Muscle layer of colon (tissue), 2 donors: ENCODE data around the gene YIF1B.
"Not testable (repeated sequence)": the region's sequence is repeated elsewhere in the genome, so short reads cannot be mapped to it uniquely, and the experiment has no call there.

ENCODE experiments used
- H3K27ac ChIP-seq: one replicate; pipeline ENCODE4 v1.7.0; 2013; ENCODE audit warnings: low read depth, mild to moderate bottlenecking, low read length, moderate library complexity
- H3K27me3 ChIP-seq, 2 donors: one replicate each; pipeline ENCODE4 v1.7.0; 2013; ENCODE audit warnings: low read length in 2 of 2, mild to moderate bottlenecking in 2 of 2; ENCODE audit not compliant: insufficient read depth in 2 of 2, control insufficient read depth in 1 of 2
- H3K36me3 ChIP-seq: one replicate; pipeline ENCODE4 v1.7.0; 2013; ENCODE audit warnings: mild to moderate bottlenecking, low read length; ENCODE audit not compliant: insufficient read depth
- H3K4me1 ChIP-seq: one replicate; pipeline ENCODE4 v1.7.0; 2013; ENCODE audit warnings: mild to moderate bottlenecking, low read length; ENCODE audit not compliant: insufficient read depth
- H3K4me3 ChIP-seq, 2 donors: one replicate each; pipeline ENCODE4 v1.7.0; 2013; ENCODE audit warnings: low read length in 2 of 2, low read depth in 1 of 2, mild to moderate bottlenecking in 1 of 2, moderate library complexity in 1 of 2
- H3K9ac ChIP-seq: one replicate; pipeline ENCODE4 v1.7.0; 2013; ENCODE audit warnings: low read length
- H3K9me3 ChIP-seq: one replicate; pipeline ENCODE4 v1.7.0; 2013; ENCODE audit warnings: mild to moderate bottlenecking, low read length
- donor health status: abdominal sarcoma.
- donor health status: Adenocarcinoma of cecum.

The YIF1B gene, protein sequence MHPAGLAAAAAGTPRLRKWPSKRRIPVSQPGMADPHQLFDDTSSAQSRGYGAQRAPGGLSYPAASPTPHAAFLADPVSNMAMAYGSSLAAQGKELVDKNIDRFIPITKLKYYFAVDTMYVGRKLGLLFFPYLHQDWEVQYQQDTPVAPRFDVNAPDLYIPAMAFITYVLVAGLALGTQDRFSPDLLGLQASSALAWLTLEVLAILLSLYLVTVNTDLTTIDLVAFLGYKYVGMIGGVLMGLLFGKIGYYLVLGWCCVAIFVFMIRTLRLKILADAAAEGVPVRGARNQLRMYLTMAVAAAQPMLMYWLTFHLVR

DNA sequence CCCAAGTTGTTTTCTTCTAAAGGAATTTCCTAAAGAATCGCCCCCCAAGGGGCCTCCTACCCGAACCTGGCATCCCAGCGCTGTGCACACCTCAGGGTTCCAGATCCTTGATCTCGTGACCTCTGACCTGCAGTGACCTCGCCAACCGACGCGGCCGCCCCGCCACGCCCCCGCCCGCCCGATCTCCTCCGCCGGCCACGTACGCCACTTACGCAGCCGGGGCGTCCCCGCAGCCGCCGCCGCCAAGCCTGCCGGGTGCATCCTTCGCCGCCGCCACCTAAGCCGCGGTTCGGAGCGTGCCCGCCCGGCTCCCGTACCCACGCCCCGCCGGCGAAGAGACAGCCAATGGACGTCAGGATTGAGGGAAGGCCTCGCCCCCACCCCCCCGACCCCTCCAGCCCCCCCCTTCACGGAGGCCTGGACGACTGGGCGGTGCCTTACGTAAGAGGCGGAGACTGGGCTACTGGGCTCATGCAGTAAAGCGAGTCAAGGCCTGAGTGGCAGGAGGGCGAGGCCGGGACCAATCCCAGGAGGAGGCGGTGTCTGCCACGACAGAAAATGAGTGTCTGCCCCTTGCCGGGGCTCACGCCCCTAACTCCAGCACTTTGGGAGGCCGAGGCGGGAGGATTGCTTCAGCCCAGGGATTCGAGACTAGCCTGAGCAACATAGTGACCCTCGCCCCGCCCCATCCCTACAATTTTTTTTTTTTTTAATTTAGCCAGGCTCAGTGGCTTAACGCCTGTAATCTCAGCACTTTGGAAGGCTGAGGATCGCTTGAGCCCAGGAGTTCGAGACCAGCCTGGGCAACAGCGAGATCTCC is at the start of gene YIF1B:
Gene YIF1B (minus strand): TSS at position 291 of the 820 bp plus-strand sequence. CDS start 30 bp downstream, at position 261.
- peak within 1 kb of the TSS; percentile 60 for H3K9ac ChIP-seq
- H3K4me3 ChIP-seq, result peak within 1 kb of the TSS; percentile 40 to 73
- H3K27ac ChIP-seq, result peak within 1 kb of the TSS; percentile 61
- no peaks in the 10 kb centered on the region for H3K9me3 ChIP-seq
- H3K36me3 ChIP-seq, result no peaks in the 10 kb centered on the region
- H3K4me1 ChIP-seq, result peaks cover 30% of the 10 kb centered on the region
- no peaks in the 10 kb centered on the region for H3K27me3 ChIP-seq

DNA sequence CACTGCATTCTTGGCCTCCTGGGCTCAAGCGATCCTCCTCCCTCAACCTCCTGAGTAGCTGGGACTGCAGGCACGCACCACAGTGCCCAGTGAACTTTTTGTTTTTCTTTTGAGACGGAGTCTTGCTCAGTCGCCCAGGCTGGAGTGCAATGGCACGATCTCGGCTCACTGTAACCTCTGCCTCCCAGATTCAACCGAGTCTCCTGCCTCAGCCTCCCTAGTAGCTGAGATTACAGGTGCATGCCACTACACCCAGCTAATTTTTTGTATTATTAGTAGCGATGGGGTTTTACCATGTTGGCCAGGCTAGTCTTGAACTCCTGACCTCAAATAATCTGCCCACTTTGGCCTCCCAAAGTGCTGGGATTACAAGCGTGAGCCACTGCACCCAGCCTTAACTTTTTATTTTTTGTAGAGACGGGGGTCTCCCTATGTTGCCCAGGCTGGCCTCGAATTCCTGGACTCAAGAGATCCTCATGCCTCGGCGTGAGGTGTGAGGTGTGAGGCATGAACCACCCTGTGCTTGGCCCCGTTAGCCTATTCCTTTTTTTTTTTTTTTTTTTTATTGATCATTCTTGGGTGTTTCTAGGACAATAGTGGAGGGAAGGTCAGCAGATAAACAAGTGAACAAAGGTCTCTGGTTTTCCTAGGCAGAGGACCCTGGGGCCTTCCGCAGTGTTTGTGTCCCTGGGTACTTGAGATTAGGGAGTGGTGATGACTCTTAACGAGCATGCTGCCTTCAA is 47.4 kb upstream of the YIF1B start:
- H3K9ac ChIP-seq, H3K4me3 ChIP-seq, H3K9me3 ChIP-seq, H3K36me3 ChIP-seq, H3K27ac ChIP-seq: not testable (repeated sequence)
- H3K27me3 ChIP-seq, result peaks cover 15 to 44% of the 10 kb centered on the region in 2 donors
- H3K4me1 ChIP-seq, result peaks cover 12% of the 10 kb centered on the region

DNA sequence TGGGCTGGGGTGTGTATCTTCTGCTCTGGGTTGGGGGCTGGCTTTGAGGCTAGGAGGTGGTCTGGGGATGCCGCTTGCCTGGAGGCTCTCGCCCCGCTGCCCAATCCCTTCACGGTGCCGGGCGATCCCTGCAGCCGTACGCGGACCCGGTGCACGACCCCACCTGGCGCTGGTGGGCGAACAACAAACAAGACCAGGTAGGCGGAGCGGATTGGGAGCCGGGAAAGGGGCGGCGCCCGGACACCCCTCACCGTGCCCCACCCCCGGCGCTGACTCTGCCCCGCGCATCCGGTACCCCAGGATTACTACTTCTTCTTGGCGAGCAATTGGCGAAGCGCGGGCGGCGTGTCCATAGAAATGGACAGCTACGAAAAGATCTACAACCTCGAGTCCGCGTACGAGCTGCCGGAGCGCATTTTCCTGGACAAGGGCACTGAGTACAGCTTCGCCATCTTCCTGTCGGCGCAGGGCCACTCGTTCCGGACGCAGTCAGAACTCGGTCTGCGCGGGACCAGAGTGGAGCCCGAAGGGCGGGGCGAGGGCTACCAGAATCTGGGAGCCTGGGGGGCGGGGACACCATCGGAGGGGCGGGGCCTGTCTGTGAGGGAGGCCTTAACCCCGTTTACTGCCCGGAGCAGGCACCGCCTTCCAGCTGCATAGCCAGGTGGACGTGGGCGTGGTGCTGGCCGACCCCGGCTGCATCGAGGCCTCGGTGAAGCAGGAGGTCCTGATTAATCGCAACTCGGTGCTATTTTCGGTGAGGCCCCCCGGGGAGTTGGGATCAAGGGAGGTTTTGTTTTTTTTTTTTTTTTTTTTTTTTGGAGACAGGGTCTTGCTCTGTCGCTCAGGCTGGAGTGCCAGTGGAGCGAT is 46.6 kb upstream of the YIF1B start:
- no peak overlapping the region for H3K9ac ChIP-seq
- no peak overlapping the region for H3K27ac ChIP-seq
- H3K4me1 ChIP-seq, result peaks cover 12% of the 10 kb centered on the region
- H3K4me3 ChIP-seq, result peak overlapping the region in 1 of 2 donors; percentile 42
- no peaks in the 10 kb centered on the region for H3K9me3 ChIP-seq
- H3K36me3 ChIP-seq, result no peaks in the 10 kb centered on the region
- H3K27me3 ChIP-seq, result peaks cover 15 to 49% of the 10 kb centered on the region in 2 donors

DNA sequence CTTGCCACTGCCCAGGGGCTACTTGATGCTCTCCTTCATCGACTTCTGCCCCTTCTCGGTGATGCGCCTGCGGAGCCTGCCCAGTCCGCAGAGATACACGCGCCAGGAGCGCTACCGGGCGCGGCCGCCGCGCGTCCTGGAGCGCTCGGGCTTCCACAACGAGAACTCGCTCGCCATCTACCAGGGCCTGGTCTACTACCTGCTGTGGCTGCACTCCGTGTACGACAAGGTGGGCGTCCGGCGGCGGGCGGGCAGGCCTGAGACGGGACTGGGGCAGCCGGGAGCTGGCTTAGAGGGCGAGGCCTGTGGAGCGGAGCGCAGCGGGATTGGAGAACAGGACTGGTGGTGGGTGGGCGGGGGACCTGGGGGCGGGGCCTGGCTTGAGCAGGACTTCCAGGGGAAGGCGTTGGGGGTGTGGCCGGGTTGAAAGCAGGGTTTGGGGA is 45.9 kb upstream of the YIF1B start:
- no peak overlapping the region for H3K27ac ChIP-seq
- H3K27me3 ChIP-seq, result peaks cover 15 to 54% of the 10 kb centered on the region in 2 donors
- H3K36me3 ChIP-seq, result no peaks in the 10 kb centered on the region
- H3K9ac ChIP-seq, result no peak overlapping the region
- peak overlapping the region; percentile 41 to 42 for H3K4me3 ChIP-seq
- H3K9me3 ChIP-seq, result no peaks in the 10 kb centered on the region
- H3K4me1 ChIP-seq, result peaks cover 12% of the 10 kb centered on the region

DNA sequence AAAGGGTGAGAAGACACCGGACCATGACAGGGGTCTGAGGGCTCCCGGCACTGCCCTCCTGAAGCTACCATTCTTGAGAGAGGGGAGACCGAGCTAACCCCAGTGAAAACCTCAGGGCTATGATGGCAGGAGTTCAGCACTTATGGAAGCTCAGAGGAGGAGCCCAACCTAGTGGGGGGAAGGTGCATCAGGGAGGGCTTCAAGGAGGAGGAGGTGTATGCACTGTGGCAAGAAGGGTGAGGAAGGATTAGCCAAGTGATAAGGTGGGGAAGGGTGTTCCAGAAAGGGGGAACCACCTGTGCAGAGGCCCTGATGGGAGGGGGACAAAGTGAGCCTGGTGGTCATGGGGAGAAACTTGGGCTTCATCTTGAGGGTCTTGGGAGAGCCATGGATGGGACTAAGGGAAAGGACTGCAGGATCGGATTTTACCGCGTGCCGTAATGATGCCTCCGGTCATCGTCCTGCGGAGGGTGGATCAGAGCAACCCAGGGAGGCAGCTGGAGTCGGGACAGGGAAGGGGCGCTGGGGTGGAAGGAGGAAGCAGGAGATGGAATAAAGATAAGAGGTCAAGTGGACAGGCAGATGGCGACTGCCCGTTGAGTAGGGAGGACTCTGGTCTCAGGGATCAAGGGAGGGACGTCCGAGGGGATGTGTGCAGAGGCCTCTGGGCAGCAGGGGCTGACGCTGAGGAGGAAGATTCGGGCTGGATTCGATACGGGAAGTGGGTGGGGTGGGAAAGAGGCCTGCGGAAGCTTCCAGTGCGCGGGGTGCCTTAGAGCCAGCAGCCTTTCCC is 45.3 kb upstream of the YIF1B start:
- Histone ChIP-seq H3K27me3 (peaks cover 15 to 60% of the 10 kb centered on the region in 2 donors), H3K36me3 (no peaks in the 10 kb centered on the region), H3K27ac (no peak overlapping the region), H3K9me3 (no peaks in the 10 kb centered on the region), H3K9ac (no peak overlapping the region), H3K4me3 (peak overlapping the region; percentile 41 to 42), H3K4me1 (peaks cover 12% of the 10 kb centered on the region)

DNA sequence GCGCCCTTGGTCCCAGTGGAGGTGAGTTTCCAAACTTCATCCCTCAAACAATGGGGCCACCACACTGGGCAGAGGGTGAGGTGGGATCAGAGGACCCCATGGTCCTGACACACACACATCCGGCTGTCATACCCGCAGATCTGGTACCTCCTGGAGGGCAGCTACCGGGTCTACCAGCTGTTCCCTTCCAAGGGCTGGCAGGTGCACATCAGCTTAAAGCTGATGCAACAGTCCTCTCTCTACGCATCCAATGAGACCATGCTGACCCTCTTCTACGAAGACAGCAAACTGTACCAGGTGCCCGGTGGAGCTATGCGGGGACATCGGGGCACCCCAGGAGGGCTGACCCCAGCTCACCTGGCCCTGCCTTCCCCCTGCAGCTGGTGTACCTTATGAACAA is 44.6 kb upstream of the YIF1B start:
- H3K4me1 ChIP-seq, result peaks cover 12% of the 10 kb centered on the region
- peaks cover 15 to 56% of the 10 kb centered on the region in 2 donors for H3K27me3 ChIP-seq
- H3K4me3 ChIP-seq, result no peak overlapping the region
- H3K9me3 ChIP-seq, result no peaks in the 10 kb centered on the region
- no peak overlapping the region for H3K9ac ChIP-seq
- H3K36me3 ChIP-seq, result no peaks in the 10 kb centered on the region
- no peak overlapping the region for H3K27ac ChIP-seq

DNA sequence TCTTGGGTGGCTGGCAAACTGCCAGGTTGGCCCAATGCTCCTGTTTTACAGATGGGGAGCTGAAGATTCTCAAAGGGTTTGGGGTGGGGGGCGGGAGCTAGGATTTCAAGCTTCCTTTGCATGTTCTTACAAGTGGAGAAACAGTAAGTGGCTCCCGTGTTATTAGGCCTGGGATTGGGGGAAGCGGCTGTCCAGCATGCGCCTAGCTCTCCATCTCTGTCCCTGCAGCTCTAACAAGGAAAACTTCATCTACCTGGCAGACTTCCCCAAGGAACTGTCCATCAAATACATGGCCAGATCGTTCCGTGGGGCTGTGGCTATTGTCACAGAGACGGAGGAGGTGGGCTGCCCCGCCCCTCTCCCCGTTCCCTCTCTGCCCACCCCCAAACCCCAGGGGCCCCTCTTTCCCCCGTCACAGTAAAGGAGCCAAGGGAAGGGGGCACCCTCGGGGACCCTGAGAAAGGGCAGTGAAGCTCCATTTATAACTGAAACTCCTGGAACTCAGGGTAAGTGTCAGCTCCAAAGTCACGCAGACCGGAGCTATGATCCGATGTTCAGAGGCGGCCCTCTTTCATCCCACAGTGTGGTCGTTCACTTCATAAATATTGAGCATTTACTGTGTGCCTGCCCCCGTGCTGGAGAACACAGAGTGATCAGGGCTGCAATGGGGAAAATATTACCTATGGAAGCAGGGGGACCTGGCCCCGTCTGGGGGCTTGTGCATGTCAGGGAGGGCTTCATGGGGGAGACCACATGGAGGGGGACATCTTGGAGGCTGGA is 43.7 kb upstream of the YIF1B start:
- Histone ChIP-seq H3K9me3 (no peaks in the 10 kb centered on the region), H3K27ac (no peak overlapping the region), H3K4me1 (peaks cover 12% of the 10 kb centered on the region), H3K4me3 (no peak overlapping the region), H3K9ac (no peak overlapping the region), H3K27me3 (peaks cover 15 to 54% of the 10 kb centered on the region in 2 donors), H3K36me3 (no peaks in the 10 kb centered on the region)

DNA sequence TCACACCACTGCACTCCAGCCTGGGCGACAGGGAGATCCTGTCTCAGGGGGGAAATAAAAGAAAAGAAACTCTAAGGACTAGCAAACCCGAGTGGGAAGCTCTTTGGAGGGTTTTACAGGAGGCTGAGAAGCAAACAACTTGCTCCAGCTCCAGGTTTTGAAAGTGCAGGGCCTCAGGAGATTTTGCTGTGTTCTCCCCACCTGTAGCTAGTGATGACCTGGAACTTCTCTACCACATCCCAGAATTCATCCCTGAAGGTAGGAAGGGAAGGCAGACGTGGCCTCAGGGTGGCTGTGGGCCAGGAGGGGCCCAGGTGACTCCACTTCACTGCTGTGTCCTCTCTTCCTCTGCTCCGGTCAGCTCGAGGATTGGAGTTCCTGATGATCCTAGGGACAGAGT is 42.3 kb upstream of the YIF1B start:
- Histone ChIP-seq H3K27ac (no peak overlapping the region), H3K4me3 (no peak overlapping the region), H3K9ac (no peak overlapping the region), H3K36me3 (no peaks in the 10 kb centered on the region), H3K9me3 (no peaks in the 10 kb centered on the region), H3K27me3 (peaks cover 15 to 56% of the 10 kb centered on the region in 2 donors), H3K4me1 (peaks cover 12% of the 10 kb centered on the region)

DNA sequence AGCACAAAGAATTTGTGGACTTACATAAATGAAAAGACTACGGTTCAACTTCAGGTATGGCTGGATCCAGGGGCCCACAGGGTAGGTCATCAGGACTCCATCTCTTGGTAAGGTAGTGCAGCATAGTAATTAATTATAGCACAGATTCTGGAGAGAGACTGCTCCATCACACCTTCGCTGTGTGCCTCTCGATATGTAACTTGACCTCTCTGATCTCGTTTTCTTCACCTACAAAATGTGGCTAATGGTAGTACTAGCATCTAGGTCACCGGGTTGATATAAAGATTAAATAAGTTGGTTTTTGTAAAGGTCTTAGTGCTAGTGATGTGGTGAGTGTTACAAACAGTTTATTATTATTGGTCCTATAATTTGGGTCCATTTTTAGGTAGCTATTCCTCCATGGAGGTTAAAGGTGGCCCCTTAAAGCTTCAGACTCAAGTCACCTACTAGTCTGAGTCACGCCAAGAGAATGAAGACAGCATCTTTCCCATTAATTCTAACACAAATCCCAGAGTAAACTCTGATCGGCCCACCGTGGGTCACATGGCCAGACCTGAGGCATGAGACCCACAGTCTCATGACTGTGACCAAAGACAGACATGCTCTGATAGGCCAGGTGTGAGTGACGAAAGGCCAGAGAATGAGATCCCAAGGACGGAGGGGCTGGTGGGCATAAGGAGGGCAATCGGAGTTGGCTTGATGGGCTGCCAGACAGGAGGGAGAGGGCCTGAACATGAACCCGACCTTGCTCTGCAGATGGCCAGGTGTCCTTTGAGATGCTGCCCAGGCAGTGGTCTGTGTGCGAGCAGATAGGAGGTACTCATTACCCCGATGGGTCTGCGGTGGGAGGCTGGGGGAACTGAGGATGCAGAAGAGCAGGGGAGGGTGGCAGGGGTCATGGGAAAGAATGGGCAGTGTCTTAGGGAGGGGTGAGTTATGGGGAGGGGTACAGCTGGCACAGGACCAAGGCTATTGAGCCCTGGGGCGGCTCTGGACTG is 40.3 kb upstream of the YIF1B start:
- Histone ChIP-seq H3K27me3 (peaks cover 21 to 52% of the 10 kb centered on the region in 2 donors), H3K27ac (no peak overlapping the region), H3K9ac (no peak overlapping the region), H3K4me3 (no peak overlapping the region), H3K4me1 (peaks cover 2% of the 10 kb centered on the region), H3K9me3 (no peaks in the 10 kb centered on the region), H3K36me3 (no peaks in the 10 kb centered on the region)
